Stimulated activated CD4-positive, alpha-beta T cell treated with anti-CD3 and anti-CD28 coated beads, Interleukin-4, amount 100 ng/mL, for 24 hours (primary cell): ENCODE measurements around the gene TWIST2.

Experiments used
- DNase-seq: peaks from one replicate; pipeline ENCODE4 v3.0.0-alpha.2; 2020

Gene TWIST2

DNA sequence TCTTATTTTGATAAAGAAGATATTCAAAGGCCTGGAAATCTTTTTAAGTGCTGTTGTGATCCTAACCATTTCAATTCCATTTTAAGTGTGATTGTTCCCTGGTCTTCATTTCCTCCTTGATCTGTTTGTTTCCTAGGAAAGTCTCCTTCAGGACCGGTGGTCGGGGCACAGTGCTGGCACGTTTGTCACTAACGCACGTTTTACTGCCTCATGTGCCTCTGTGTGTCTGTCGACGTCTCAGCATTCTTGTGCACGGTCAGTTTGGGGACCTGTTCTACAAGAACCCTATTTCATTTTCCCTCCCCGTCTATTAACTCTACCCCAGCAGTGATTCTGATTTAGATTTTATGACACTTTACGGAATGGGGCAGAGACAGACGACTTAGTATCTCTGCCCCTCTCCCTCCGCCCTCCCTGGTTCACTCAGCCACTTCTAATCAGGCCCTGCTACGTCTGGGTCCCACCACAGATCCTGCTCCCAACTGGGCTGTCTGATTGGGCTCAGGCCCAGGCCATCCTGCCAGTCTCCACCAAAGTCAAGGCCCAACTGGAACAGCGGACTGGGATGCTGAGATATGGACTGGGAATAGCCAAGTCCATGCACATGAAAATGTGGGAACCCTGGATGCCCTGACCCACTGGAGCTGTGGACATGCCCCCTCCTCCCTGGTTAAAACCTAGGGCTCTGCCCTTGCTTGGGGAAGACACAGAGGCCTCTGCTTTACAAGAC lies 95.6 kb downstream of the TWIST2 start:
- no peak for DNase-seq

DNA sequence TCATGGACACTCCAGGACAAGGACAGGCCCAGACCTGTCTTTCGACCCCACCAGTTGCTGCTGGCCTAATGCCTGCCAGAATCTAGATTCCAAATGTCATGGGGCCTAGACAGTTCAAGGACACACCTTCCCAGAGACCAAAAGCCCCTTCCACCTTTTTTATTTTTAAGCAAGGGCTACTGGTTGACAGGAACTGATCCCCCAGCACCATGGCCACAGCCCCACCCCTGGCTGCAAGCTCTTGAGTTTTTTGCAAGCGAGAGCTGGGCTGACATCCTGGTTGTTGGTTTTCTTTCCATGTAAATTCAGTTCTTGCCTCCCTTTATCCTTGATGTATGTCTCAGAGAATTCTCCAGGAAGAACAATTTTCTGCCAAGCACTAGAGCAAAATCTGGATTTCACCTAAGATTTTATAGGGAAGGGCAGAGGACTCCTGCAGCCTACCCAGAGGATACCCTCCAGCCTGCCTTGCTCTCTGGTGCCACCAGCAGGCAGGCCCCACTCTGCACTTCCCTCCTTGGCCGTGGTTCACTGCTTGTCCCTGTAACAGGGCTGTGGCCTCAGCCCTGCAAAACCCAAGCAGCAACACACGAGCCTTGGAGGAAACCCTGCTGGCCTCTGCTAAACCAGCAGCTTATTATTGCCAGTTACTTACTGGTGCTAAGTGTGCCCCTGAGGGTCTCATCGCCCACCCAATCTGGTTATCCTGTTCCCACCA lies 97.7 kb downstream of the TWIST2 start:
- DNase-seq: no peak

DNA sequence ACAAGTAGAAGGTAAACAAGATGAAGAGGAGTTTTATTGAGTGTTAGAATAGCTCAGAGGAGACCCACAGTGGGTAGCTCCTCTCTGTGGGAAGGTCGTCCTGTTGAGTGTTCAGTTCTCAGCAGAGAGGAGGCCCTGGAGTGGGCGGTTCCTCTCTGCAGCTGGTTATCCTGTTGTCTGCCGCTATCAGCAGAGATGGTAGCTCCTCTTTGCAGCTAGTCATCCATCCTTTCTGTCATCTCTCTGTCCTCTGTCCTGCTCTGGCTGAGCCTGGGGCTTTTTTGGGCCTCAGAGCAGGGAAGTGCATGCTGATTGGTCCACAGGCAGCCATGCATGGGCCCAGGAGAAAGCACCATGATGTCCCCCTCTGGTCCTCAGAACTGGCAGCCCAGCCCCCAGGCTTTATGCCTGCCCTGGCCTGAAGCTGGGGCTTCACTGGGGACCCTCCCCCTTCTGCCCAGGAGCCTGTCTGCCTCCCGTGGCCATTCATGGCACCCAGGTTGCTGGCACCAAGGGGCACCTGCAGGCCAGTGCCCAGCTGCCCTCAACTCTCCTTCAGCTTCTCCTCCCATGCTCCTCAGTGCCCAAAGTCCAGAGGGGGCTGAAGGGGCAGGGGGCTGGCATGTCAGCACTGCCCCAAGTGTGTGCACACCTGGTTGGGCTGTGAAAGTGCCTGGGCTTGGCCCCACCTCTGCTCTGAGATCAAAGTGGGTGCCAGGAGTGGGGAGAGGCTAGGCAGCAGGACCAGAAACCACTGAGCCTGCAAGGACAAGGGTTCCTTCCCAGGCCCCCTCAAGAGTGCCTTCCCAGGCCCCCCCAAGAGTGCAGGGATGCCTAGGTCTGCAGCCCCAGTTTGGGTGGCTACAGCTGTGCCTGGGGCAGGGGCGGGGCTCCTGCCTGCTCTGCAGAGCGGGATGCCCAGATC lies 98.7 kb downstream of the TWIST2 start:
- DNase-seq: no peak

DNA sequence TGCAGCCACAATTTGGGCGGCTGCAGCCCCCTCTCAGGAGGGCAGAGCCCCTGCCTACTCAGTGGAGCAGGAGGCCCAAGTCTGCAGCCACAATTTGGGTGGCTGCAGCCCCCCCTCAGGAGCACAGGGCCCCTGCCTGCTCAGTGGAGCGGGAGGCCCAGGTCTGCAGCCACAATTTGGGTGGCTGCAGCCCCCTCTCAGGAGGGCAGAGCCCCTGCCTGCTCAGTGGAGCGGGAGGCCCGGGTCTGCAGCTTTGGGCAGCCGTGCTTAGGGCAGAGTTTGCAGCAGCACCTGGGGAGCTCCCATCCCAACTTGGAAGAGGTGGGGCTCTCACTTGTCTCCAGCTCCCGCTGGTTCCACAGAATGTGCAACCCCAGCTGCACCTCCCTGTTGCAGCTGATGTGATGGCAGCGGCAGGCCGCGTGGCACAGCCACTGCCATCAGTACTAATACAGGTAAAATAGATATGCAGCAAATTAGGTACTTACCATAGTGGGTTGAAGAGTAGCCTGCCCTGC lies 99.4 kb downstream of the TWIST2 start:
- no peak for DNase-seq

DNA sequence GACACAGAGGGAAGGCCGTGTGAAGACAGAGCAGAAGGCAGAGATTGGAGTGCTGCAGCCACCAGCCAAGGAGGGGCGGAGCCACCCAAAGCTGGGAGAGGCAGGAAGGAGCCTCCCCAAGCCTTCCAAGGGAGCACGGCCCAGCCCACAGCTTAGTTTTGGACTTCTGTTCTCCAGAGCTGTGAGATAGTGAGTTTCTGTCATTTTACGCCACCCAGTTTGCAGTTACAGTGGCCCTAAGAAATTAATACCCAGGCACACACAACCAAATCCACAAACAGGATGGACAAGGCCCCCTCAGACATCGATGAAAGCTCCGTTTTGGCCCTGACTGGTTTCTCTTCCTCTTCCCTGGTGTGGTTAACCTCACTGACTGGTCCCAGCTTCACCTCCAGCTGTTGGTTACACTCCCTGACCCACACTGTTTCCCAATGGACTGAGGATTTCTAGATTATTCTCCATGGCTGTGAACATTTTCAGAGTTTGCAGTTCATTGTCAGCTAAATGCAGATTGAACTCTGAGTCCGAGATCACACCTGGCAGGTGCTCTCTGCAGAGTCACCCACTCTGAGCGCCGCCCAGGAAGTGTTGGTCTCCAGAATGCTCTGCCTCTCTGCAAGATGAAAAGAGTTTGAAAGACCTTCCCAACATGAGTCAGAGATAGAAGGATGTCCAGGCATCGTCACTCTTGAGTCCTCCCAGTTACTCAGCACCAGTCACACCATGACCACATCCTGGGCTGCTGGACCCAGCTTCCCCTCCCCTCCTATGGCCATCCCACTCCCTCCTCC lies 100.2 kb downstream of the TWIST2 start:
- no peak for DNase-seq

DNA sequence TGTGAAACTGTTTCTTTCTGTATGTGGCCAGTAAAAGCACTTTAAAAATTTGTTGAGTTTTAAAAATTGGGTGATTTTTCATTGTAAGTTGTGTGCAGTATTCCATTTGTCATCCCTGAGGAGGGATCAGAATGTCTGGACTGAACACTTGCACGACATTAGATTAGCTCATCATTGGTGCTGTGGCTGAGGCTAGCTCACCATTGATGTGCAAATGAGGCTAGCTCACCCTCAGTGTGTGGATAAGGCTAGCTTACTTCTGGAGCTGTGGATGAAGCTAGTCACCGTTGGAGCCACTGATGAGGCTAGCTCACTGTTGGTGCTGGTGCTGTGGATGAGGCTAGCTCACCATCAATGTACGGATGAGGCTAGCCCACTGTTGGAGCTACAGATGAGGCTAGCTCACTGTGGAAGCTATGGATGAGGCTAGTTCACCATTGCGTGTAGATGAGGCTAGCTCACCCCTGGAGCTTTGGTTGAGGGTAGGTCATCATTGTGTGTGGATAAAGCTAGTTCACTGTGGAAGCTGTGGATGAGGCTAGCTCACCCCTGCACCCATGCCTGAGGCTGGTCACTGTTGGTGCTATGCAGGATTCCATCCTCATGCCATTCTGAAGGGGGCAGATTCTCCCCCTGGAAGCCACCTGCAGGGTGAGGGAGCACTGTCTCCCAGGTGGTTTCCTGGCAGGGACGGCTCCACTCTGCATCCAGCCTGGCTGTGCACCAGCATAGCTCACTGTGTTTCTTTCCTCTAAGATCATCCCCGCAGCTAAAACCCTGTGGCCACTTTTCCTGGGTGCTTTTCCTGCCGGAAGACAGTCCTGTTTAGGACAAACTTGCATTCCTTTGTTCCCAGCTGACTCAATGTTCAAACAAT lies 101.1 kb downstream of the TWIST2 start:
- no peak for DNase-seq

DNA sequence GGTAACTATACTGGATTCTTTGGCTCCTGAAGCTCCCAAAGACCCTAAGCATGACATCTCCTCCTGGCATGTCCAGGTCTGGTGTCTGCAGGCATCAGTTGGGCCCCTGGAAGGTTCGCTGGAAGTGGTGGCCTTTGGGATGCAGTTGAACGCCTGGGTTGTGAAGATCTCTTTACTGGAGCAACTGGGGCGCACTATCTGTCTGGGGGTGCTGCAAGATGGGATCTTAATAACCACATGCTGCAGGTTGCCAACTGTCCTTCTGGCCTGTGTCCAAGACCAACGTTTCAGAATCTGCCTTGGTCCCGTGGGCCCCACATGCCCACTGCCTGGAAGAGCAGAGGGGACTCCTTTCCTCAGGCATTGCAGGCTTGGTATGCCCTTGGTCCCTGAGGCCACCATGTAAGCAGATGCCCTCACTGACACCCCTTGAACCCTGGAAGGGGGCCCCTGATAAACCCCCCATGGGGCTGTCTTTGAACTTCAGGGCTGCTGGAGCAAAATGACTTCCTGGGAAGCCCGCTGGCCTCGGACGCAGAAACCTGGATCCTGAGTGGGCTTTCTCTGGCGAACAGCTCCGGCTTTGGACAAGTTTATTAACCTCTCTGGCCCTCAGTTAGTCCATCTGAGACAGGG lies 101.9 kb downstream of the TWIST2 start:
- no peak for DNase-seq

DNA sequence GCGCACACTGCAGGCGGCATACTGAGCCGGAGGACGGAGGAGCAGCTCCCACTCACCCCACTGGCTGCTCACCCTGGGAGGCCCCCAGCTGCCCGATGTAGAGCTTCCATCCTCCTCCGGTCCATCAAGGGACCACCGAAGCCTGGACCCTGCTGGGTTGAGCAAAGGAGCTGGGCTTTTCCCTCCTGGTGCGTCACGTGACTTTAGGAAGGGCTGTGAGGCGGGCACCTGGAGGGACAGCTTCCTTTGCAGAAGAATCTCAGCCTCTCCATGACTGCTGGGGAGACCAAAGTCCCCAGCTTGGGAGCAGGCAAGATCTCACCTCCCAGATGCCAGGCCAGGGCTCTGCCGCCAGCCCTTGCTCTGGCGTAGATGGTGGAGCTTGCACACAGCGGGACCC lies 102.7 kb downstream of the TWIST2 start:
- DNase-seq: no peak

DNA sequence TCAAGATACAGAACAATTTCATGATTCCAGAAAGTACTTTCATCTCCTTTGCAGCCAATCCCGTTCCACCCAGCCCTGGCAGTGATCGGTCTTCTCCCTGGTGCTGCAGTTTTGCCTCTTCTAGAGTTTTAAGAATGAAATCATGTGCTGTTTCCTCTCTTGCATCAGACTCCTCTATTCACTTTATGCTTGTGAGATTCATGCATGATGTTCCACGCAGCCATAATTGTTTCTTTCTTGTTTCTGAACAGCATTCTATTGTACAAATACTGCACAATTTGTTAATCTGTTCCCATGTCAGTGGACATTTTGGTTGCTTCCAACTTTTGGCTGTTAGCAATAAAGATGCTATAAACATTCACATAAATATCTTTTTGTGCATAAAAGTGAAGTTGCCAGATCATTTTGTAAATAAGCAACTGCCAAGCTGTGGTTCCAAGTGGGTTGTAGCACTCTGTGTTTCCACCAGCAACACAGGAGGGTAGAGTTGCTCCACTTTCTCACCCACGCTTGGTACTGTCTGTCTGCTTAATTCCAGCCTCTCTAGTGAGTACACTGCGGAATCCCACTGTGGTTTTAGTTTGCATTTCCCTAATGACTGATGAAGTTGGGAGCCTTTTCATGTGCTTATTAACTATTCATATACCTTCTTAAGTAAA lies 104.5 kb downstream of the TWIST2 start:
- no peak for DNase-seq

DNA sequence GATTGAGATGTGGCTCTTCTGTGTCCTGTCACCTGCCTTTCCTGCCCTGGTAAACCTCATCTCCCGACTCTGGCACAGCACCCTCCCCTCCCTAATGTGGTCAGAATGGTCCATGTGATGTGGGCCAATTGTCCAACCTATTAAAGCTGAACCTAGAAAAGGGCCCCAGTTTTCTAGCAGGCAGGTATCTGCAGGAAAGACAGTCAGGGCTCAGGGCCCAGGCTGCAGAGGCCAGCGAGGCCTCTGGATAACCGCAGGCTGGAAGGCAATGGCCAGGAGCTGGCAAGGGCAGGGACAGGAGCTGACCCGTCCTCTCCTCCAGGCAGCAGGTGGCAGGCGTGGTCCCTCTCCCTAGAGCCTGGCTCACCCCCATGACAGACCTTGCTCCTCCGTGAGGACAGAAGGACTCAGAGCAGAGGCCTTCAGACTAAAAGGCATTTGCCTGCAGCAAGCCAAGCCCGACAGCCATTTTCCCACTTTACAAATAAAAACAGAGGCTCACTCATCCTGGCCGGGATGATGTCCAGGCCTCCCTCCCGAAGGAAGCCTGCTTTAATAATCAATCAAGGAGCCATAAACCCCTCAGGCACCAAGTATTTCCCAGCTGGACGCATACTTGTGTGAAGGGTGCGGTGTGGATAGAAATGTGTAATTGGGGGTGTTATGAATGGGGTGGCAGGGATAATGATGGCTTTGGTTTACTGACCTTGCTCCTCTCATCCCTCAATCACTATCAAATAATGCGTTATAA lies 107.1 kb downstream of the TWIST2 start:
- no peak for DNase-seq

DNA sequence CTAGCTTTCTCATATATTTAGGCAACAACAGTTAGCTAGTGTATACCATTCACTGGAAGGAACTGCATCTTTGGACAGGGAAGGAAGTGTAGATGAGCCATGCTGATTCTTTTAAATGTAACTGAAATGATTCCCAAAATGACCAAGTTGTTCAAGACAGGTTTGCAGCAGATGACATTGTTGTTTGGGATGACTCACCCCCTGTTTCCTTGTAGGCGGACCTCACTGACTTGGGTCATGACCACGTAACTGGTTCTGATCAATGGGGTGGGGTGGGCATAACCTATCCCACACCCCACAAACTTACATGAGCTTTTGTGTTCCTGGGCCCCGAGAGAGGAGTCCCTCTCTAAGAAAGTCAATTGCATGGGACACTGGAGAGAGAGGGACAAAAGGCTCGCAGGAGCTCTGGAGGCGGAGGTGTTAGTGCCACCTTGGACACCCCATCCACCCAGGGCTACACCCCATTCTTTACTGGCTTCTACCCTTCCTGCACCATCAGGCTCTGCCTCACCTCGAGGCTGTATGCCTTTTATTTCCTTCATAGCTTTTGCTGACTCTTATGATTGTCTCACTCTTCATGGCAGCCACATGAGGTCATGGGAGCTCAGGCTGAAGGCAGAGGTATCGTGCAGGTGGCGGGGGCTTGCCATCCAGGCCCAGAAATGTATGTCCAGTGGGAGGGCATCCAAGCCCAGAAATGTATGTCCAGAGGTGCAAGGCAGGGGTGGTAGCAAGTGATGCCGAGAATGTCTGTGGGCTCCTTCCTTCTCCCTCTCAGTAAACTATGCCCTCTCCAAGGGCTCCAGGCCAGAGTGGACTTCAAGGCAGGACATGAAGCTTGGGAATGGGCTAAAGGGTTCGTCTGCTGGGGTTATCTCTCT lies 108.0 kb downstream of the TWIST2 start:
- no peak for DNase-seq

DNA sequence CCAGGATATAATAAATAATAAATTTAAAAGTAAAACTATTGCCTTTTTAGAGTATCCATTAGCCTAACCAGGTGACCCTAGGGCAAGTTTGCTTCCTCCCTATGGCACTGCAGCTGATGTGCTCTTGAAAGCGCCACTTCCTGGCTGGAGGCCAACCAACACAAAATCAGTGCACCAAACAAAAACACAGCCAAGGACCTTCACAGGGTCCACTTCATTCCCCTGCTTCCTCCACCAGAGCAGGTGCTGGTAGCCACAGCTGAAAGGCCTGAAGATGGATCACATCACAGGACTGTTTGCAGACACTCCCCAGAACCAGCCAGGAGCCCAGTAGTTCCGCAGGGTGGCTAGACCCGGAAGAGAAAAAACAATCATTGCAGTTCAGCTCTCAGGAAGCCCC lies 108.8 kb downstream of the TWIST2 start:
- no peak for DNase-seq
